NCI-H187 treated with DMSO at 0.1 percent for 48 hours (cell line): ENCODE results near the gene KREMEN2.

Experiments
- DNase-seq: peaks from one replicate; lab custom pipeline; 2025; lab: John Stamatoyannopoulos, UW

KREMEN2 gene

DNA sequence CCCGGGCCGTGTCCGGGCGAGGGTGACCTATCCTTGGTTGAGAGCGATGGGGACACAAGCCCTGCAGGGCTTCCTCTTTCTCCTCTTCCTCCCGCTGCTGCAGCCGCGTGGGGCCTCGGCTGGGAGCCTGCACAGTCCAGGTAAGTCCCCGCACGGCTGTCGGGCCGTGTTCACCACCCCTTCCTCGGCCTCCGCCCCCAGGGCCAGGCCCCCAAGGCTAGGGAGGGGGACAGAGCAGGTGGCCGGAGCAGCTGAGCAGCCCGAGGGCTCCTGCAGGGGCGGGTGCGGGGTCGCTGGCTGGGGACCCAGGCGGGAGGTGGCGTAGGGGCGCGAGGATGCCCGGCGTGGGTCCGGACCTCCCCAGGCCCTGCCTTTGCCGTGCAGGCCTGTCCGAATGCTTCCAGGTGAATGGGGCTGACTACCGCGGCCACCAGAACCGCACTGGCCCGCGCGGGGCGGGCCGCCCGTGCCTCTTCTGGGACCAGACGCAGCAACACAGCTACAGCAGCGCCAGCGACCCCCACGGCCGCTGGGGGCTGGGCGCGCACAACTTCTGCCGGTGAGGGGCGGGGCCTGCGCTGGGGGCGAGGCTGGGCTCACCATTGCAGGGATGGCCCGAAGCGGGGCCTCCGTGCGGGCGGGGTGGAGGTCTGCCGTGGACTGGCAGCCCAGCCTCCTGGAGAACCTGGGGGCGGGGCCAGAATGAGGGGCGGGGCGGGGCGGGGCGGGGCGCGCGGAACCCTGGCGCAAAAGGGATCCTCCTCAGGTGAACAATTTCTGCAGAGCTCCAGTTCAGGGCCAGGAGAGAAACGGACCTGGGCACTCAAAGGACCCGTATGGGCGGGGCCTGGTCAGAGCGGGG, 631 bp downstream of the KREMEN2 start:
- no peak for DNase-seq

DNA sequence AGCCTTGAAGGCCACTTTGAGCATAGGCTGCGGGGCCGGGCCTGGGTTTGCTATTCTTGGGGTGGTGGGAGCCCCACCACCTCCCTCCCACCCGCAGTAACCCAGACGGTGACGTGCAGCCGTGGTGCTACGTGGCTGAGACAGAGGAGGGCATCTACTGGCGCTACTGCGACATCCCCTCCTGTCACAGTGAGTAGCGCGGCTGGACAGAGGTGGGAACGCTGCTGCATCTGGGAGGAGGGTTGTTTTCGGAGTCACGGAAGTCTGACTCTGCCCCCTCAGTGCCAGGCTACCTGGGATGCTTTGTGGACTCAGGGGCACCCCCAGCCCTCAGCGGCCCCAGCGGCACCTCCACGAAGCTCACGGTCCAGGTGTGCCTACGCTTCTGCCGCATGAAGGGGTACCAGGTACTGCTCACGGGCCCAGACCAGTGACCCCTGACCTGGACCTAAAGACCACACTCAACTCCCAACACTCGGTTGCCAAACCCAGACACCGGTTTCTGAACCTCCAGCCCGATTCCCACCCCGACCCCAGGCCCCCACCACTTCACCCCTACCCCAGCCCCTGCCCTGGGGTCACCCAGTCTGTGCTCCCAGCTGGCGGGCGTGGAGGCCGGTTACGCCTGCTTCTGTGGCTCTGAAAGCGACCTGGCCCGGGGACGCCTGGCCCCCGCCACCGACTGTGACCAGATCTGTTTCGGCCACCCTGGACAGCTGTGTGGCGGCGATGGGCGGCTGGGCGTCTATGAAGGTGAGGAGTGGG, 2.1 kb downstream of the KREMEN2 start:
- DNase-seq: no peak

DNA sequence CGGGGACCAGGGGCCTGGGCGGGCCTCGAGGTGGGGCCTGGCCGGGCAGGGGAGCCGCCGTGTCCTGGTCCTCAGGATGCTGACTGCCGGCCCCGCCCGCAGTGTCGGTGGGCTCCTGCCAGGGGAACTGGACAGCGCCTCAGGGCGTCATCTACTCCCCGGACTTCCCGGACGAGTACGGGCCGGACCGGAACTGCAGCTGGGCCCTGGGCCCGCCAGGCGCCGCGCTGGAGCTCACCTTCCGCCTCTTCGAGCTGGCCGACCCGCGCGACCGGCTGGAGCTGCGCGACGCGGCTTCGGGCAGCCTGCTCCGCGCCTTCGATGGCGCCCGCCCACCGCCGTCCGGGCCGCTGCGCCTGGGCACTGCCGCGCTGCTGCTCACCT, 2.7 kb downstream of the KREMEN2 start:
- DNase-seq: no peak

DNA sequence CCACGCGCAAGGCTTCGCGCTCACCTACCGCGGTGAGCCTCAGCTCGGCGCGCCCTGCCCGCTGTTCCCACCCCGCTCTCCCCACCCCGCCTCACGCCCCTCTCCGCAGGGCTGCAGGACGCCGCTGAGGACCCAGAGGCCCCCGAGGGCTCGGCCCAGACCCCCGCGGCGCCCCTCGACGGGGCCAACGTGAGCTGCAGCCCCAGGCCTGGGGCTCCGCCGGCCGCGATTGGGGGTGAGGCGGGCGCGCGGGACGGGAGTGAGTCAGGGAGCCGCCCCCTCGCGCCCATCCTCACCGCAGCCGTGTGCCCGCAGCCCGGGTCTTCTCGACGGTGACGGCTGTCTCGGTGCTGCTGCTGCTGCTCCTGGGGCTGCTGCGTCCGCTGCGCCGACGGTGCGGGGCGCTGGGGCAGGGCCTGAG, 3.1 kb downstream of the KREMEN2 start:
- DNase-seq: no peak

DNA sequence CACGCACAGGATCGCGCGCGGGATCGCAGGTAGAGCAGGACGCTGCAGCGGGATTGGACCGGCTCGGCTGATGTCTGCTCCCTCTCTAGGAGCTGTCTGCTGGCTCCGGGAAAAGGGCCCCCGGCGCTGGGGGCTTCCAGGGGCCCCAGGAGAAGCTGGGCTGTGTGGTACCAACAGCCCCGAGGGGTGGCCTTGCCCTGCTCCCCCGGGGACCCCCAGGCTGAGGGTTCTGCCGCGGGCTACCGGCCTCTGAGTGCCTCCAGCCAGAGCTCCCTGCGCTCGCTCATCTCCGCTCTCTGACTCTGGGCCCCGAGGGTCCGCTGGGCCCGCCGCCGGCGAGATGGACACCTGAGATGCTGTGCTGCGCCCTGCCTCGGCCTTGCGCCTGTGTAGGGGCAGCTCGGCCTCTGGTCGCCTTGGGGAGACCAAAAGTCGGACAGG, 3.7 kb downstream of the KREMEN2 start:
- no peak for DNase-seq

DNA sequence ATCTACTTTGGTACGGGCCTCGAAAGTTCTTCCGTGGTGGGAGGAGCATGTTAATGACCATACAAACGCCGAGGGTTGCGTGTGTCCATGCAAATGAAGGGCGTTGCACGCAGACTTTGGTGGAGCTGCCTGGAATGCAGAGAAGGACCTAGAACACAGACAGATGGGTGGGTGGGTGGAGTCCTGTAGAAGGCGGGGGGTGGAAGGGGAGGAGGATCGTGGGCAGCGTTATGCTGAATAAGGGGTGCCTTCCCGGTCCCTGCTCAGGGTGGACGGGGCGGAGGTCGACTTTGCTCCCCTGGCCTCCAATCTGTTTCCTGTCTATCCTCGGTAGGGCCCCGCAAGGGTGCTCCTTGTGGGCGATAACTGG, 4.3 kb downstream of the KREMEN2 start:
- DNase-seq: no peak

DNA sequence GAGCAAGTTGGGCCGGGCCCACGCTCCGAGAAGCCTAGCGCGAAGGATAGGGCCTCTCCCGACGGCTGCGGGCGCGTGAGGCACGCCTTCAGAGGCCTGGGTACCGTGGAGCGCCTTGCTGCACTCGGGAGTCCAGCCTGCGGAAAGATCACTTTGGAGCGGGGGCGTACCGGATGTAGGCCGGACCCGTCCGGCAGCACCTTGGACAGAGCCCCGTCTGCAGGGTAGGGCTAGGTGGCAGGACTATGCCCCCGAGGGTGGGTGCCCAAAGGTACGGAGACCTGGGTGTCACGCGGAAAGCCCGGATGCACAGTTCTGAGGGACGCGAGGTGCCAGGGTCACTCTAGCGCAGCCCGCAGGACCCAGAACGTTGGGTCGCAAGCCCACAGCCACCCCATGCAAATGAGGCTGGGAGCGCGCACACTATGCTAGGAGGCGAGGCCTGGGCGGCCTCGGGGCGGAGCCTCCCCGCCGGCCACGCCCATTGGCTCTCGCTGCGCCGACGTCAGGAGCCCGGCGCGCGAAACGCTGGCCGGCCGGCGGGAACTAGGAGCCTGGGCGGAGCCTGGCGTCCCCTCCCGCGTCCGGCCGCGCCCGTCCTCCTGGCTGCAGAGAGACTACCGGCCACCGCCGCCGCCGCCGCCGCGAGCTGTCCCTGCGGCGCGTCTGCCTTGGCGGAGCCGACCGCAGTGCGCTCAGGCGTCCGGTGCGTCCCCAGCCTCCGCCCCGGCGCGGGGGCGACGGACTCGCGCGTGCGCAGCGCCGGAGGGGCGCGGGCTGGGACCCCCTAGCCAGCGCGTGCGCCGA, 4.9 kb downstream of the KREMEN2 start, which contains the start of gene PAQR4:
Gene PAQR4 (plus strand): TSS at position 611 of the 807 bp plus-strand sequence. CDS start 327 bp downstream, outside the sequence.
- DNase-seq: peak; percentile 69

DNA sequence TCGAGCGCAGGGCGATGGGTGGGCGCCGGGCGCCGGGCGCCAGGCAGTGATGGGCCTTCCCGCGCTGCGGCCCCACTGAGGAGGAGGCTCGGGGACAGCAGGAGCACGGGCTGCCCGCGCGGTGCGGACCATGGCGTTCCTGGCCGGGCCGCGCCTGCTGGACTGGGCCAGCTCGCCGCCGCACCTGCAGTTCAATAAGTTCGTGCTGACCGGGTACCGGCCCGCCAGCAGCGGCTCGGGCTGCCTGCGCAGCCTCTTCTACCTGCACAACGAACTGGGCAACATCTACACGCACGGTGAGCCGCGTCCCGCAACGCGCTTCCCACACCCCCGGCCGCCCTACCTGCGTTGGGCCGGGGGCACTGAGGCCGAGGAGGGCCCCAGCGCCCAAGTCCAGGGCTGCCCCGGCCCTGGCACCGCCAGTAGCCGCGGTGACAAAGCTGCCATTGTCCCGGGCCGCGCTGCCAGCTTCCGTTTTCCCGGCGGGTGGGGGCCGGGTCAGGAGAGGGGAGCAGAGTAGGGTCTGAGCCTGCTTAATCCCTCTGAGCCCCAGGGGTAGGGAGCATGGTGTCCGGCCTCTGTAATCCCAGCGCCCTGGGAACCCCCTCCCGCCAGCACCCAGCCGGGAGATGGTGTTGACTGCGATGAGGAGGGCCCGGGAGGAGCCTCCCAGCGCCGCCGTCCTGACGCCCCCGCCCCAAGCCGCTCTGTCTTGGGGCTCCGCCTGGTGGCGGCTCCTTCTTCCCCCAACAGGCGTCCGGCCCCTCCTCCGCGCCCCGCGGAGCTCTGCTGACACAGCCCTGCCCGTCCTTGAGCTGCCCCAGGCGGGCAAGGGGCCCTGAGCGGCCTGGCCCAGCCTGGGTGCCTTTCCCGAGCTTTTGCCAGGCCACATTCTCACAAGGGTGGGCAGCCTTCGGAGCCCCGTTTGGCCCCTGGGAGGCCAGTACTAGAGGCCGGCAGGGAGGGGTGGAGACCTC, 5.8 kb downstream of the KREMEN2 start:
- no peak for DNase-seq

DNA sequence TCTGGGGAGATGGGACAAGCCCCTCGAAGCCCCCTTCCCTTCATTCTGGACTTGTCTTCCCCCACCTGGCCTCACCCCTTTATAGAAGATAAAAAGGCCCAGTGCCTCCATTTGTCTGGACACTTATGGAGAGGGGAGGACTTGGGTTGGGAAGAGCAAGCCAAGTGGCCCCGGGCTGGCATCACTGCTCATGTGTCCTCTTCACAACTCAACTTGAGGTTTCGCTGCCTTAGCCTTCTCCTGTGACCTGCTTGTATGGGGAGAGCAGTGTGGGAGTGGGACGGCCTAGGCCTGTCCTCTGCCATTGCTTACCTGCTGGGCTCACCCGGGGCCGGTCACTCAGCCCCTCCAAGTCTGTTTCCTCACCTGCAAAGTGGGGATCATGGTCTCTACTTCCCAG, 6.5 kb downstream of the KREMEN2 start:
- no peak for DNase-seq

DNA sequence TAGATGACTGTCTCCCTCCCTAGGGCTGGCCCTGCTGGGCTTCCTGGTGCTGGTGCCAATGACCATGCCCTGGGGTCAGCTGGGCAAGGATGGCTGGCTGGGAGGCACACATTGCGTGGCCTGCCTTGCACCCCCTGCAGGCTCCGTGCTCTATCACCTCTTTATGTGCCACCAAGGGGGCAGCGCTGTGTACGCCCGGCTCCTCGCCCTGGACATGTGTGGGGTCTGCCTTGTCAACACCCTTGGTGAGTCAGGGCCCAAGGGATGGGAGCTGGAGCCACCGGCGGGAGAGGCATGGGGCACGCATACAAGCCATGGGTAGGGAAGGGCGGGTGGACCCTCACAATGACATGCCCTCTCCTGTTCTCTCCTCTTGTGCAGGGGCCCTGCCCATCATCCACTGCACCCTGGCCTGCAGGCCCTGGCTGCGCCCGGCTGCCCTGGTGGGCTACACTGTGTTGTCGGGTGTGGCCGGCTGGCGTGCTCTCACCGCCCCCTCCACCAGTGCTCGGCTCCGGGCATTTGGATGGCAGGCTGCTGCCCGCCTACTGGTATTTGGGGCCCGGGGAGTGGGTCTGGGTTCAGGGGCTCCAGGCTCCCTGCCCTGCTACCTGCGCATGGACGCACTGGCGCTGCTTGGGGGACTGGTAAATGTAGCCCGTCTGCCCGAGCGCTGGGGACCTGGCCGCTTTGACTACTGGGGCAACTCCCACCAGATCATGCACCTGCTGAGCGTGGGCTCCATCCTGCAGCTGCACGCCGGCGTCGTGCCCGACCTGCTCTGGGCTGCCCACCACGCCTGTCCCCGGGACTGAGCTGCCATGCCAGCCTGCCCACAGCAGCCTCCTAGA, 7.3 kb downstream of the KREMEN2 start:
- DNase-seq: no peak

DNA sequence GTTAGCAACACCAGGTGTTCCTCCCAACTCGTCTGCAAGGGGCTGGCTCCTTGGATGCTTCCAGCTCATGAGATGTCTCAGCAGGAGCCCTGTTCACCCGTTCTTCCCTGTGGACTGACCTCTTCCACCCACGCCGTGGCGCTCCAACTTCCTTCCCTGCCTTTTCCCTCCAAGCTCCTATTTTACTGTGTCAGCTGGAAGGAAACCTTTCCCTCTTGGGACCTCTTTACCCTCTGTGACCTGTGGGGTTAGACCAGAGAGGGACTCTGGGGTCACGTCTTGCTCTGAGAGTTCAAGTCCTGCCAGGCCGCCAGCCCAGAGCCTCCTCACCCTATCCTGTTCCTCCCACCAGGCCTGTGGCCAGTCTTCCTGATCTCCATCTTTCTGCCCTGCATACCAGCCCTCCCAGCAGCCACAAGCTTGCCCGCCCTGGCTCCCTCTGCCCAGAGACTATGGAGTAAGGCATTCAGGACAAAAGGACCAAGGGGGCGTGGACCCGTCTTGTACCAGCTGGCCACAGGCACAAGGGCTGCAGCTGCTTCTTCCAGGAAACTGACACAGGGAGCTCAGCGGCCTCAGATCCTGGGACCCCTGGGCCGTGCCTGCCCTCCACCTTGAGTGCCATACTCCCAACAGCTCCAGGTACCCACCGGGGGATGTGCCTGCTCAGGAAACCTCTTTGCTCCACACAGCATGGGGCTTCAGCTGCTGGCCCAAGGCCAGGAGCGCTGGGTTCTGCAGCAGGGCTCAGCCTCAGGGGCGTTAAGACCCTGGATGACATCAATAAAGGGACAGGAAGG, 8.1 kb downstream of the KREMEN2 start:
- DNase-seq: no peak

DNA sequence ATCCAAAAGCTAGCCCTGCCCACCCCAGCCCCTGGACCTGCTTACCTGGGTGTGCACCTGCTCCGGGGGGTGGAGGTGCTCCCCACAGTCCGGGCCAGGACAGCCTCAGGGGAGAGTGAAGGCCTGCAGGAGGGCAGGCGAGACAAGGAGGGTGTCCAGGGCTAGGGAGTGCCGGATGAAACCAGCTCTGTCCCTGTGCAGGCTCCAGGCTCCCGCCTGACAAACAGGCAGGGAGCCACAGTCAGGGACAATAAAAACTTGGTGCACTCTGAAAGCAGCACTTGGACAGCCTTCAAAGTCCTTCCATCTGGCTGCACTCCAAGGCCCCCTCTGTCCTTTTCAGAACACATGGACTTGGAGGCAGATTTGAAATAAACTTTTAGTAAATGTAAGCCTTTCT, 9.0 kb downstream of the KREMEN2 start:
- no peak for DNase-seq

DNA sequence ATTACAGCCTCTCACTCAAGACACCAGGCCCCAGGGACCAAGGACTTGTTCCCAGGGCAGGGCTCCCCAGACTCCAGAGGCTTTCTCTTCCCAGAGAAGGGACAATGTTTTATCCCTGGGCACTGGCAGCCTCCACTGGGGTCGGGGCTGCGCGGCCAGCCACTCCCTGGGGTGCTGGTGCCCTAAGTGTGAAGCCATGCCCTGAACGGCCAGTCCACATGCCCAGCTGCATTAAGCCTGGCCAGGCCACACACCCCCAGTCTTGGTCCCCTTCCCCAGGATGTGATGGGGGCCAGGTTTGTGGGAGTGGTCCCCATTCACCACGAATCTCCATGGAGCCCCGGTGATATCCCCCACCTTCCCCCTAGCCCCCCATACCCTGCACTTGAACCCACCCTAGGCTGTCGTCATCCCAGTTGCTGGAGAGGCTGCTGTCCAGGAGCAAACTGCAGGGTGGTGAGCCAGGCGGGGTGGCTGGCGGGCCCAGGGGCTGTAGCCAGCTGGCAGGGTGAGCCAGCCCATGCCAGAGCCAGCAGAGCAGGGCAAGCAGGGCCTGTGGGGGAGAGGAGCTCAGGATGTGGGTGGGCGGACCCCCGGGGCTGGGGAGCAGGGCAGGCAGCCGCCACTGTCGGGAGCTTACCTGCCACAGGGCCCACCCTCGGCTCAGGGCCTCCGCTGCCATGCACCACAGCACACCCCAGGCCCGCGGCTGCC, 9.7 kb downstream of the KREMEN2 start:
- no peak for DNase-seq

DNA sequence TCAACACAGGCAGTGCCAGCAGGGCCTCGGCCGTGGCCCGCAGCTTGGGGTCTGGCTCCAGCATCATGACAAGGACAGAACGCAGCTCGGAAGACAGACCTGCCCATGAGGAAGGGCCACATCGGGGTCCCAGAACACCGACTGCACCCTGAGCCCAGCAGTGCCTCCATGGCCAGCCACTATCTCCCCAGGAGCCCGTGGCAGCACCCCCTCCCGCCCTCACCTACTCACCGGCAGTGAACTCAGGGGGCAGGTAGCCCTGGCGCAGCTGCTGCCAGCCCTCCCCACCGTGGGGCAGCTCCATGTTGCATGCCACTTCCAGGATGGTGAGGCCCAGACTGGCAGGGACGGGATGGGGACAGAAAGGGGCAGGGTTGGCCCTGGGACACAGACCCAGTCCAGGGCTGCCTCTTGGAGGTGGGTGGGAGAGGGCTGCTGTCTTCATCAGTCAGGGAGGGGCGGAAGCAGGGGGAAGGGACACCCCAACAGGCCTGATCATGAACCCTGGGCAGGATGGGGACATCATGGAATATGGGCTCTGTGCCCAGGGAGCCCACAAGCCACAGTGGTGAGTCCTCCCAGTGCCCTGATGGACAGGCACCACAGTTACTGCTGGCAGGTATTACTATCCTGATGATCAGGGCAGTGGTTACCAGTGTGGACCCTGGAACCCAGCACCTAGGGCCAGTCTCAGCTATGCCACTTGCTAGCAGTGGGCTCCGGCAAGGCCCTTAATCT, 10.4 kb downstream of the KREMEN2 start:
- DNase-seq: no peak

DNA sequence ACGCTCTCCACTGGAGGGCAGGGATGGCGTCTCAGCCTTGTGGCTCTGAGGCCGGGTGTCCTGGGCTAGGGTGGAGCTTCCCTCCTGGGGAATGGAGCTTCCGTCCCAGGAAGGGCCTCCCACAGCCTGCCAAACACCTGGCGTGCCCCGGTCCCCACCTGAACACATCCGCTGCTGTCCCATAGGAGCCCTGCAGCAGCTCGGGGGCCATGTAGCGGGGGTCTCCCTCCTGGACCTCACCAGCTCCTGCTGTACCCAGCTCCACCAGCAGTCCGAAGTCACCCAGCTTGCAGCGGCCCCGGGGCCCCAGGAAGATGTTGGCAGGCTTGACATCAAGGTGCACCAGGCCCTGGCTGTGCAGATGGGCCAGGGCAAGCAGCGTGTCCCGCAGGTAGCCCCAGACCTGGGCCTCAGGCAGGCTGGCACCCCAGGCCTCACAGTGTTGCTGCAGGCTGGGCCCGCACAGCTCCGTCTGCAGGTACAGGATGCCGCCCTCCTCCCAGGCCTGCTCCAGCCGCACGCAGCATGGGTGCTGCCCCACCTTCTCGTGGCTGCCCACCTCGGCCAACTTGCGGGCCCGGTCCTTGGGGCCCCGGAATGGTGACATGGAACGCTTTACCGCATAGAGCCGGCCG, 11.2 kb downstream of the KREMEN2 start:
- no peak for DNase-seq

DNA sequence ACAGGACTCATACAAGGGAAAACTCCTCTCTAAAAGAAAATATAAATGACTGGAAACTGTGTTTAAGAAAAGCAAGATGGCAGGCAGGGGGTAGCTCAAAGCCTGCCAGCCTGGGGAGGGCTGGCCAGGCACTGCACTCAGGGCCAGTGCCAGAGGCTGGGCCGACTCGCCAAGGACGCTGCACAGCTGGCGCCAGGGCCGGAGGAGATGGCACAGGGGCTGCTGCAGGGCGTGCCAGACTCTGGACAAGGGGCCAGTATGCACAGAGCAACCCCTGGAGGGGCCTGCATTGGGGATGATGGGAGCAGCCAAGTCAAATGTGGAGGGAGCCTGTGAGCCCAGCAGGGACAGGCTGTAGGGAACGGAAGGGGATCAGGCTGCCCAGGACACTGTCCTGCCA, 12.1 kb downstream of the KREMEN2 start:
- no peak for DNase-seq

DNA sequence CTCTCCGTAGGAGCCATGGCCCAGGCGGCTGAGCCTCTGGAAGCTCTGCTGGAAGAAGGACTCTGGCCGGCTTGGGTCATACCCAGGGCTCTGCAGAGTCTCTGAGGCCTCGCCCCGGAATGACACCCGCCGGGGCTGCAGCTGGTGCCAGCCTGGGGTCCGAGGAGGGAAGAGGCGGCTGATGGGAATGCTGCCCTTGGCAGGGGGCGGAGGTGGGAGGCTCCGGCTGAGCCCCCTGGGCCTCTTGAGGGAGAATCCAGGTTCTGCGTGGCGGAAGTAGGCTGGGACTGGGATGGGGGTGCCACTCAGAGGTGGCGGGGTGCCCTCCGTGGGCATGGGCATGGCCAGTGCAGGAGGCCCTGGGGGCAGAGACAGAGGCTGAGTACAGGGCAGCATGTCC, 12.6 kb downstream of the KREMEN2 start:
- no peak for DNase-seq

DNA sequence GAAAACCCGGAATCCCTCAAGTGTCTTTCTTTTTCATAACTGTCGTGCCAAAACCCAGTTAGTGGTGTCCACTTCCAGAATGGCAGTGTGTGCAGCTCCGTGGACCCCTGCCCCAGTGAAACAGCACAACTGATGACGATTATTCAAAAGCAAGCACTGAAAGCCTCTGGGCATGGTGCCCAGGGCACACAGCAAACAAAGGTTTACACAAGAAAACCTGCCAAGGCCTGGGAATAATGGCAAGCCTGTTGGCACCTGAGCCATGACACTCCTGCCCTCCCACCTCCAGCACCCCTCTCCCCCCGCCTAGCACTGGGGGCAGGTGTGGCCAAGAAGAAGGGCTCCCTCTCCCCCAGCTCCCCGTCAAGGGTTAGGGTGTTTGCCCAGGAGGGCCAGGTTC, 13.4 kb downstream of the KREMEN2 start:
- DNase-seq: no peak
